H9 (cell line): ENCODE measurements around the gene RIPPLY3. TPM values are rescaled to one million over a fixed set of nuclear protein-coding genes. Genes with fewer than 3 reads are reported as not detected.

Experiments
- DNase-seq: peaks from one replicate; pipeline ENCODE4 v3.0.0-alpha.2; 2017
- H2AFZ ChIP-seq: one replicate; pipeline ENCODE4 v1.6.1; 2013; ENCODE audit warnings: mild to moderate bottlenecking, low read length, control low read depth, moderate library complexity
- H2AK5ac ChIP-seq: 2 replicates; pipeline ENCODE4 v1.6.1; 2013; ENCODE audit warnings: low read length, control low read depth, mixed read lengths; ENCODE audit not compliant: insufficient read length
- H2BK120ac ChIP-seq: one replicate; pipeline ENCODE4 v1.6.1; 2013; ENCODE audit warnings: low read depth, mild to moderate bottlenecking, low read length, control low read depth, inconsistent platforms; ENCODE audit not compliant: poor library complexity, severe bottlenecking
- H2BK12ac ChIP-seq: 2 replicates; pipeline ENCODE4 v1.6.1; 2013; ENCODE audit warnings: low read length, control low read depth, mixed read lengths, low read depth; ENCODE audit not compliant: insufficient read length
- H2BK15ac ChIP-seq: 2 replicates; pipeline ENCODE4 v1.6.1; 2013; ENCODE audit warnings: low read depth, low read length, control low read depth
- H2BK20ac ChIP-seq: one replicate; pipeline ENCODE4 v1.6.1; 2013; ENCODE audit warnings: low read depth, mild to moderate bottlenecking, low read length, control low read depth, inconsistent platforms; ENCODE audit not compliant: poor library complexity, severe bottlenecking
- H2BK5ac ChIP-seq: 2 replicates; pipeline ENCODE4 v1.6.1; 2013; ENCODE audit warnings: low read length, control low read depth, mixed read lengths; ENCODE audit not compliant: insufficient read length
- H3K14ac ChIP-seq: 2 replicates; pipeline ENCODE4 v1.6.1; 2013; ENCODE audit warnings: low read length, control low read depth; ENCODE audit not compliant: insufficient read depth
- H3K18ac ChIP-seq: 2 replicates; pipeline ENCODE4 v1.6.1; 2013; ENCODE audit warnings: low read depth, mild to moderate bottlenecking, mixed read lengths, low read length, control low read depth; ENCODE audit not compliant: insufficient read length
- H3K23ac ChIP-seq: 2 replicates; pipeline ENCODE4 v1.6.1; 2013; ENCODE audit warnings: low read length, control low read depth, mixed read lengths, low read depth; ENCODE audit not compliant: insufficient read length
- H3K23me2 ChIP-seq: 2 replicates; pipeline ENCODE4 v1.6.1; 2013; ENCODE audit warnings: low read depth, mild to moderate bottlenecking, mixed read lengths, low read length, control low read depth; ENCODE audit not compliant: insufficient read length, poor library complexity, severe bottlenecking
- H3K27ac ChIP-seq: 2 replicates; pipeline ENCODE4 v1.5.1; 2013; ENCODE audit warnings: low read length, control low read depth, mixed read lengths, low read depth; ENCODE audit not compliant: insufficient read length
- H3K27me3 ChIP-seq: 2 replicates; pipeline ENCODE4 v1.6.1; 2013; ENCODE audit warnings: low read length, control low read depth, inconsistent platforms; ENCODE audit not compliant: insufficient read depth
- H3K4ac ChIP-seq: 2 replicates; pipeline ENCODE4 v1.6.1; 2013; ENCODE audit warnings: low read depth, mild to moderate bottlenecking, control low read depth, inconsistent platforms, low read length, moderate library complexity
- H3K4me1 ChIP-seq: 2 replicates; pipeline ENCODE4 v1.6.1; 2013; ENCODE audit warnings: low read length, control low read depth, inconsistent platforms; ENCODE audit not compliant: insufficient read depth
- H3K4me2 ChIP-seq: 2 replicates; pipeline ENCODE4 v1.6.1; 2013; ENCODE audit warnings: low read length, control low read depth, mixed read lengths; ENCODE audit not compliant: insufficient read length, insufficient read depth
- H3K56ac ChIP-seq: 2 replicates; pipeline ENCODE4 v1.6.1; 2013; ENCODE audit warnings: low read depth, mild to moderate bottlenecking, mixed read lengths, low read length, control low read depth; ENCODE audit not compliant: insufficient read length
- H3K79me1 ChIP-seq: 2 replicates; pipeline ENCODE4 v1.6.1; 2013; ENCODE audit warnings: low read depth, mild to moderate bottlenecking, moderate library complexity, low read length, control low read depth, inconsistent platforms; ENCODE audit not compliant: insufficient read depth, poor library complexity, severe bottlenecking
- H3K79me2 ChIP-seq: 2 replicates; pipeline ENCODE4 v1.6.1; 2013; ENCODE audit warnings: low read length, control low read depth, inconsistent platforms; ENCODE audit not compliant: insufficient read depth
- H3K9ac ChIP-seq: 2 replicates; pipeline ENCODE4 v1.6.1; 2013; ENCODE audit warnings: low read length, control low read depth, mixed read lengths; ENCODE audit not compliant: insufficient read length; ENCODE audit errors: extremely low read depth
- H3K9me3 ChIP-seq: one replicate; pipeline ENCODE4 v1.6.1; 2013; ENCODE audit warnings: low read depth, low read length, inconsistent platforms; ENCODE audit not compliant: control insufficient read depth
- H3T11ph ChIP-seq: one replicate; pipeline ENCODE4 v1.6.1; 2013; ENCODE audit warnings: mild to moderate bottlenecking, low read length, control low read depth, inconsistent platforms
- H4K20me1 ChIP-seq: one replicate; pipeline ENCODE4 v1.6.1; 2013; ENCODE audit not compliant: control insufficient read depth, insufficient read length, insufficient read depth
- H4K5ac ChIP-seq: 2 replicates; pipeline ENCODE4 v1.6.1; 2013; ENCODE audit warnings: low read depth, mild to moderate bottlenecking, mixed read lengths, low read length, control low read depth; ENCODE audit not compliant: insufficient read length
- H4K8ac ChIP-seq: replicated peaks from 2 replicates; pipeline ENCODE4 v1.6.1; 2013; ENCODE audit warnings: low read length, control low read depth, mixed read lengths, low read depth; ENCODE audit not compliant: insufficient read length
- H4K91ac ChIP-seq: 2 replicates; pipeline ENCODE4 v1.6.1; 2013; ENCODE audit warnings: low read depth, mild to moderate bottlenecking, moderate library complexity, mixed read lengths, low read length, control low read depth; ENCODE audit not compliant: insufficient read length
- H3K27ac Mint-ChIP-seq, 3 experiments: 2 replicates in 2 of 3; 3 replicates in 1 of 3; pipeline ENCODE4 v1.8.0; 2020 to 2021; ENCODE audit warnings: mixed read lengths in 3 of 3, mild to moderate bottlenecking in 1 of 3, moderate library complexity in 1 of 3
- H3K27me3 Mint-ChIP-seq: 2 replicates; pipeline ENCODE4 v1.8.0; 2021; ENCODE audit warnings: low read depth, mild to moderate bottlenecking, moderate library complexity, mixed read lengths
- H3K36me3 Mint-ChIP-seq, 3 experiments: 2 replicates in 2 of 3; 3 replicates in 1 of 3; pipeline ENCODE4 v1.8.0; 2020 to 2021; ENCODE audit warnings: low read depth in 3 of 3, mixed read lengths in 3 of 3; ENCODE audit not compliant: insufficient read depth in 1 of 3
- H3K4me1 Mint-ChIP-seq, 2 experiments: 2 replicates each; pipeline ENCODE4 v1.8.0; 2020; ENCODE audit warnings: mixed read lengths in 2 of 2
- H3K4me3 Mint-ChIP-seq, 2 experiments: 2 replicates in 1 of 2; 3 replicates in 1 of 2; pipeline ENCODE4 v1.8.0; 2020 to 2021; ENCODE audit warnings: mild to moderate bottlenecking in 2 of 2, mixed read lengths in 2 of 2, moderate library complexity in 1 of 2
- H3K9me3 Mint-ChIP-seq, 2 experiments: 2 replicates in 1 of 2; 3 replicates in 1 of 2; pipeline ENCODE4 v1.8.0; 2020; ENCODE audit warnings: mild to moderate bottlenecking in 2 of 2, mixed read lengths in 2 of 2, moderate library complexity in 1 of 2
- total RNA-seq: library from RNA; stranded (reverse); gene quantifications from 2 replicates; pipeline ENCODE4 v1.2.1, GENCODE V29; 2021
- TF ChIP-seq, protein P1 (sequence below): fragments of 200-600 bp; sonication (generic); conservative IDR thresholded peaks from 3 replicates; pipeline ENCODE4 v1.8.0; 2021; ENCODE audit warnings: antibody characterized with exemption, mild to moderate bottlenecking

RIPPLY3 gene
- total RNA-seq, 1 experiment from 2014 or later = 1.9 TPM

- DNase-seq = no peak
- no peaks in the 10 kb centered on the region for H3K79me1 ChIP-seq
- no peak overlapping the region for H4K5ac ChIP-seq
- H2AFZ ChIP-seq = no peak overlapping the region
- H2BK15ac ChIP-seq = no peak overlapping the region
- H3K4ac ChIP-seq = no peak overlapping the region
- H3T11ph ChIP-seq = no peak overlapping the region
- H4K20me1 ChIP-seq = no peaks in the 10 kb centered on the region
- no peak overlapping the region for H3K4me2 ChIP-seq
- H2BK5ac ChIP-seq = no peak overlapping the region
- H3K9me3 ChIP-seq = no peaks in the 10 kb centered on the region
- no peak overlapping the region for H2BK120ac ChIP-seq
- no peaks in the 10 kb centered on the region for H3K23me2 ChIP-seq
- H3K36me3 Mint-ChIP-seq = peaks cover 0 to 17% (median 10%) of the 10 kb centered on the region in 3 experiments; a peak in 4 of 7 replicates
- no peak overlapping the region for H3K27ac ChIP-seq
- no peaks in the 10 kb centered on the region for H3K9me3 Mint-ChIP-seq
- H3K23ac ChIP-seq = no peak overlapping the region
- no peak overlapping the region for H3K56ac ChIP-seq
- no peak overlapping the region for H3K9ac ChIP-seq
- no peak overlapping the region for H4K8ac ChIP-seq
- H2BK20ac ChIP-seq = no peak overlapping the region
- H3K27me3 ChIP-seq = no peaks in the 10 kb centered on the region
- no peaks in the 10 kb centered on the region; the same call in 1 of the 2 replicates for H3K27me3 Mint-ChIP-seq
- no peak overlapping the region for H3K27ac Mint-ChIP-seq
- H3K4me3 Mint-ChIP-seq = no peak overlapping the region
- no peak overlapping the region for H2BK12ac ChIP-seq
- no peak overlapping the region for H3K18ac ChIP-seq
- H3K79me2 ChIP-seq = no peaks in the 10 kb centered on the region
- peaks cover 13 to 19% of the 10 kb centered on the region in 2 experiments for H3K4me1 Mint-ChIP-seq
- H2AK5ac ChIP-seq = no peak overlapping the region
- TF ChIP-seq, protein P1, sequence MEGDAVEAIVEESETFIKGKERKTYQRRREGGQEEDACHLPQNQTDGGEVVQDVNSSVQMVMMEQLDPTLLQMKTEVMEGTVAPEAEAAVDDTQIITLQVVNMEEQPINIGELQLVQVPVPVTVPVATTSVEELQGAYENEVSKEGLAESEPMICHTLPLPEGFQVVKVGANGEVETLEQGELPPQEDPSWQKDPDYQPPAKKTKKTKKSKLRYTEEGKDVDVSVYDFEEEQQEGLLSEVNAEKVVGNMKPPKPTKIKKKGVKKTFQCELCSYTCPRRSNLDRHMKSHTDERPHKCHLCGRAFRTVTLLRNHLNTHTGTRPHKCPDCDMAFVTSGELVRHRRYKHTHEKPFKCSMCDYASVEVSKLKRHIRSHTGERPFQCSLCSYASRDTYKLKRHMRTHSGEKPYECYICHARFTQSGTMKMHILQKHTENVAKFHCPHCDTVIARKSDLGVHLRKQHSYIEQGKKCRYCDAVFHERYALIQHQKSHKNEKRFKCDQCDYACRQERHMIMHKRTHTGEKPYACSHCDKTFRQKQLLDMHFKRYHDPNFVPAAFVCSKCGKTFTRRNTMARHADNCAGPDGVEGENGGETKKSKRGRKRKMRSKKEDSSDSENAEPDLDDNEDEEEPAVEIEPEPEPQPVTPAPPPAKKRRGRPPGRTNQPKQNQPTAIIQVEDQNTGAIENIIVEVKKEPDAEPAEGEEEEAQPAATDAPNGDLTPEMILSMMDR = no peak
- H4K91ac ChIP-seq = no peak overlapping the region
- H3K4me1 ChIP-seq = peaks cover 3% of the 10 kb centered on the region; the same call in 1 of the 2 replicates
- no peak overlapping the region for H3K14ac ChIP-seq
Measured at GRCh38 chr21:37064841-37065240, 58.3 kb downstream of the RIPPLY3 start.
